ENCODE measurements around the gene CCDC87. TPM values are rescaled to one million over a fixed set of nuclear protein-coding genes. Genes with fewer than 3 reads are reported as not detected.

The CCDC87 gene
- total RNA-seq, 1 experiment from 2014 or later = 1.1 TPM

DNA sequence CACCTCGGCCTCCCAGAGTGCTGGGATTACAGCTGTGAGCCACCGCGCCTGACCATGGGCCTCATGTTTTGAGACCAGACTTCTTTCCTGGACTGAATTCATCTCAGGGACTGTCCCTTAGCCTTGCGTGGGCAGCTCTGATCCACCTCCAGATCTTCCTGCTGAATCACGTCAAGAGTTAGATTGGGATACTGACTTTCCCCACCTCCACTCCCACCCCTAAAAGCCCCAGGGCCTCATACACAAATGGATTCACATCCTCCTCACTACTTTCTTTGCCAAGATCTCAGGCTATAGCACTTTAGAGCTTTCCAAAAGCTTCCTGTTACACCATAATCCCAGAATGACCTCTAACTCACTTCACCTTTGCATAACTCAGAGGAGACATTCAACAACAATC, 12.1 kb downstream of the CCDC87 start:
- H3K4me1 Mint-ChIP-seq = peaks cover 22 to 24% of the 10 kb centered on the region in 2 experiments
- Histone ChIP-seq H2BK5ac (ENCODE audit: insufficient read length, low read length) (no peak overlapping the region), H3K4me1 (ENCODE audit: insufficient read depth, low read length) (no peaks in the 10 kb centered on the region; the same call in 1 of the 2 replicates), H3K23me2 (ENCODE audit: insufficient read length, low read depth, low read length, poor library complexity, severe bottlenecking) (no peaks in the 10 kb centered on the region), H3K9ac (ENCODE audit: extremely low read depth, insufficient read length, low read length) (no peak overlapping the region), H3K4ac (ENCODE audit: low read depth, low read length) (no peak overlapping the region), H3K14ac (ENCODE audit: insufficient read depth, low read length) (no peak overlapping the region), H2BK120ac (ENCODE audit: low read depth, low read length, poor library complexity, severe bottlenecking) (no peak overlapping the region), H3K79me1 (ENCODE audit: insufficient read depth, low read depth, low read length, poor library complexity, severe bottlenecking) (no peaks in the 10 kb centered on the region), H3K9me3 (ENCODE audit: control insufficient read depth, low read depth, low read length) (no peaks in the 10 kb centered on the region), H3K79me2 (ENCODE audit: insufficient read depth, low read length) (no peaks in the 10 kb centered on the region), H4K5ac (ENCODE audit: insufficient read length, low read depth, low read length) (no peak overlapping the region), H4K91ac (ENCODE audit: insufficient read length, low read depth, low read length) (no peak overlapping the region), H2AFZ (ENCODE audit: low read length) (no peak overlapping the region), H4K8ac (replicated peaks; ENCODE audit: insufficient read length, low read depth, low read length) (no peak overlapping the region), H2AK5ac (ENCODE audit: insufficient read length, low read length) (no peak overlapping the region), H3T11ph (ENCODE audit: low read length) (no peak overlapping the region), H3K27me3 (ENCODE audit: insufficient read depth, low read length) (no peaks in the 10 kb centered on the region; the same call in 1 of the 2 replicates), H3K27ac (ENCODE audit: insufficient read length, low read depth, low read length) (no peak overlapping the region), H4K20me1 (ENCODE audit: control insufficient read depth, insufficient read depth, insufficient read length) (no peaks in the 10 kb centered on the region), H3K4me2 (ENCODE audit: insufficient read depth, insufficient read length, low read length) (no peak overlapping the region), H3K23ac (ENCODE audit: insufficient read length, low read depth, low read length) (no peak overlapping the region), H3K56ac (ENCODE audit: insufficient read length, low read depth, low read length) (no peak overlapping the region), H3K18ac (ENCODE audit: insufficient read length, low read depth, low read length) (no peak overlapping the region), H2BK20ac (ENCODE audit: low read depth, low read length, poor library complexity, severe bottlenecking) (no peak overlapping the region), H2BK15ac (ENCODE audit: low read depth, low read length) (no peak overlapping the region), H2BK12ac (ENCODE audit: insufficient read length, low read depth, low read length) (no peak overlapping the region)
- DNase-seq = no peak
- peak overlapping the region in 1 of 3 experiments; percentile 18; a peak in 1 of 7 replicates for H3K27ac Mint-ChIP-seq
- H3K36me3 Mint-ChIP-seq (ENCODE audit: insufficient read depth in 1 of 3, low read depth in 3 of 3) = peaks cover 4 to 24% (median 11%) of the 10 kb centered on the region in 3 experiments; a peak in 6 of 7 replicates
- H3K27me3 Mint-ChIP-seq (ENCODE audit: low read depth) = peaks cover 8% of the 10 kb centered on the region
- H3K4me3 Mint-ChIP-seq = no peak overlapping the region
- no CpG with 5 or more reads among the region's 5 CpGs for WGBS (ENCODE audit: extremely low coverage, insufficient read length, low lambda C conversion rate)
- H3K9me3 Mint-ChIP-seq = peaks cover 22 to 27% of the 10 kb centered on the region in 2 experiments
- TF ChIP-seq, protein P1, sequence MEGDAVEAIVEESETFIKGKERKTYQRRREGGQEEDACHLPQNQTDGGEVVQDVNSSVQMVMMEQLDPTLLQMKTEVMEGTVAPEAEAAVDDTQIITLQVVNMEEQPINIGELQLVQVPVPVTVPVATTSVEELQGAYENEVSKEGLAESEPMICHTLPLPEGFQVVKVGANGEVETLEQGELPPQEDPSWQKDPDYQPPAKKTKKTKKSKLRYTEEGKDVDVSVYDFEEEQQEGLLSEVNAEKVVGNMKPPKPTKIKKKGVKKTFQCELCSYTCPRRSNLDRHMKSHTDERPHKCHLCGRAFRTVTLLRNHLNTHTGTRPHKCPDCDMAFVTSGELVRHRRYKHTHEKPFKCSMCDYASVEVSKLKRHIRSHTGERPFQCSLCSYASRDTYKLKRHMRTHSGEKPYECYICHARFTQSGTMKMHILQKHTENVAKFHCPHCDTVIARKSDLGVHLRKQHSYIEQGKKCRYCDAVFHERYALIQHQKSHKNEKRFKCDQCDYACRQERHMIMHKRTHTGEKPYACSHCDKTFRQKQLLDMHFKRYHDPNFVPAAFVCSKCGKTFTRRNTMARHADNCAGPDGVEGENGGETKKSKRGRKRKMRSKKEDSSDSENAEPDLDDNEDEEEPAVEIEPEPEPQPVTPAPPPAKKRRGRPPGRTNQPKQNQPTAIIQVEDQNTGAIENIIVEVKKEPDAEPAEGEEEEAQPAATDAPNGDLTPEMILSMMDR (conservative IDR thresholded peaks at IDR 0.05) = no peak

All from H9 (cell line).